Glutamatergic neuron (in vitro differentiated cells): ENCODE results near the gene HIPK3. TPM values are rescaled to one million over a fixed set of nuclear protein-coding genes. Genes with fewer than 3 reads are reported as not detected.
"Not testable (repeated sequence)": the region's sequence is repeated elsewhere in the genome, so short reads cannot be mapped to it uniquely, and the experiment has no call there.

Source experiments
- DNase-seq: peaks from one replicate; pipeline ENCODE4 v3.0.0; 2022
- H3K27ac Mint-ChIP-seq: one replicate; pipeline ENCODE4 v1.8.0; 2020; ENCODE audit warnings: mild to moderate bottlenecking, mixed read lengths, inconsistent platforms; ENCODE audit not compliant: unreplicated experiment
- H3K27me3 Mint-ChIP-seq: one replicate; pipeline ENCODE4 v1.8.0; 2020; ENCODE audit warnings: mild to moderate bottlenecking, moderate library complexity, mixed read lengths, inconsistent platforms; ENCODE audit not compliant: unreplicated experiment
- H3K36me3 Mint-ChIP-seq: one replicate; pipeline ENCODE4 v1.8.0; 2020; ENCODE audit warnings: mild to moderate bottlenecking, mixed read lengths, inconsistent platforms; ENCODE audit not compliant: unreplicated experiment
- H3K4me1 Mint-ChIP-seq: one replicate; pipeline ENCODE4 v1.8.0; 2020; ENCODE audit warnings: mild to moderate bottlenecking, low read depth, mixed read lengths, inconsistent platforms; ENCODE audit not compliant: unreplicated experiment
- H3K4me3 Mint-ChIP-seq: one replicate; pipeline ENCODE4 v1.8.0; 2020; ENCODE audit warnings: mild to moderate bottlenecking, mixed read lengths, inconsistent platforms; ENCODE audit not compliant: unreplicated experiment
- H3K9me3 Mint-ChIP-seq: one replicate; pipeline ENCODE4 v1.8.0; 2020; ENCODE audit warnings: mild to moderate bottlenecking, moderate library complexity, mixed read lengths, inconsistent platforms; ENCODE audit not compliant: unreplicated experiment
- total RNA-seq: library from RNA; stranded (reverse); fragmentation: NEBNext Ultra II Directional; extraction: Animal tissue kit (Norgen Biotek cat#: 25700); gene quantifications from one replicate; pipeline ENCODE4 v1.2.1, GENCODE V29; 2021; ENCODE audit not compliant: unreplicated experiment
- TF ChIP-seq, protein P1 (sequence below): fragments of 200-600 bp; sonication (generic); IDR thresholded peaks from one replicate; pipeline ENCODE4 v1.5.0; 2021; ENCODE audit not compliant: partially characterized antibody, unreplicated experiment

HIPK3 gene
- total RNA-seq, 1 donor from 2014 or later: 56.5 TPM

DNA sequence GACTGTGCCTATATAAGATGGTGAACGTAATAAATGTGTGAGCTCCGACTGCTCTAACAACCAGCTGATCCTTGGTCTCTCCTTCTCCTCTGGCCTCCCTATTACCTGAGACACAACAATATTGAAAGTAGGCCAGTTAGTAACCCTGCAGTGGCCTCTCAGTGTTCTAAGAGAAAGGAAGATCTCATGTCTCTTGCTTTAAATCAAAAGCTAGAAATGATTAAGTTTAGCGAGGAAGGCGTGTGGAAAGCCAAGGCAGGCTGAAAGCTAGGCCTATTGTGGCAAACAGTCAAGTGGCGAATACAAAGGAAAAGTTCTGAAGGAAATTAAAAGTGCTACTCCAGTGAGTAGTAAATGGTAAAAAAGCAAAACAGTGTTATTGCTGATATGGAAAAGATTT, 39.5 kb downstream of the HIPK3 start:
- Mint-ChIP-seq H3K9me3 (peaks cover 3% of the 10 kb centered on the region), H3K27me3 (peaks cover 1% of the 10 kb centered on the region), H3K4me1 (peaks cover 3% of the 10 kb centered on the region), H3K36me3 (peaks cover 5% of the 10 kb centered on the region), H3K4me3 (no peak overlapping the region), H3K27ac (no peak overlapping the region)
- DNase-seq: no peak
- TF ChIP-seq, protein P1, sequence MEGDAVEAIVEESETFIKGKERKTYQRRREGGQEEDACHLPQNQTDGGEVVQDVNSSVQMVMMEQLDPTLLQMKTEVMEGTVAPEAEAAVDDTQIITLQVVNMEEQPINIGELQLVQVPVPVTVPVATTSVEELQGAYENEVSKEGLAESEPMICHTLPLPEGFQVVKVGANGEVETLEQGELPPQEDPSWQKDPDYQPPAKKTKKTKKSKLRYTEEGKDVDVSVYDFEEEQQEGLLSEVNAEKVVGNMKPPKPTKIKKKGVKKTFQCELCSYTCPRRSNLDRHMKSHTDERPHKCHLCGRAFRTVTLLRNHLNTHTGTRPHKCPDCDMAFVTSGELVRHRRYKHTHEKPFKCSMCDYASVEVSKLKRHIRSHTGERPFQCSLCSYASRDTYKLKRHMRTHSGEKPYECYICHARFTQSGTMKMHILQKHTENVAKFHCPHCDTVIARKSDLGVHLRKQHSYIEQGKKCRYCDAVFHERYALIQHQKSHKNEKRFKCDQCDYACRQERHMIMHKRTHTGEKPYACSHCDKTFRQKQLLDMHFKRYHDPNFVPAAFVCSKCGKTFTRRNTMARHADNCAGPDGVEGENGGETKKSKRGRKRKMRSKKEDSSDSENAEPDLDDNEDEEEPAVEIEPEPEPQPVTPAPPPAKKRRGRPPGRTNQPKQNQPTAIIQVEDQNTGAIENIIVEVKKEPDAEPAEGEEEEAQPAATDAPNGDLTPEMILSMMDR: no peak

- H3K27ac Mint-ChIP-seq: no peak overlapping the region
These were observed 46.4 kb downstream of the HIPK3 start for GRCh38 chr11:33303541-33303940.

GRCh38 chr11:33306821-33307220, 49.6 kb downstream of the HIPK3 start:
- not testable (repeated sequence) for H3K27me3 Mint-ChIP-seq, H3K36me3 Mint-ChIP-seq, H3K4me3 Mint-ChIP-seq, H3K4me1 Mint-ChIP-seq, DNase-seq, H3K9me3 Mint-ChIP-seq, H3K27ac Mint-ChIP-seq

More at GRCh38 chr11:33303541-33303940, 46.4 kb downstream of the HIPK3 start:
- no peak for DNase-seq
- H3K4me1 Mint-ChIP-seq: peaks cover 7% of the 10 kb centered on the region
- H3K9me3 Mint-ChIP-seq: peaks cover 1% of the 10 kb centered on the region
- H3K27me3 Mint-ChIP-seq: no peaks in the 10 kb centered on the region
- no peaks in the 10 kb centered on the region for H3K36me3 Mint-ChIP-seq
- H3K4me3 Mint-ChIP-seq: no peak overlapping the region
- TF ChIP-seq, protein P1: no peak

DNA sequence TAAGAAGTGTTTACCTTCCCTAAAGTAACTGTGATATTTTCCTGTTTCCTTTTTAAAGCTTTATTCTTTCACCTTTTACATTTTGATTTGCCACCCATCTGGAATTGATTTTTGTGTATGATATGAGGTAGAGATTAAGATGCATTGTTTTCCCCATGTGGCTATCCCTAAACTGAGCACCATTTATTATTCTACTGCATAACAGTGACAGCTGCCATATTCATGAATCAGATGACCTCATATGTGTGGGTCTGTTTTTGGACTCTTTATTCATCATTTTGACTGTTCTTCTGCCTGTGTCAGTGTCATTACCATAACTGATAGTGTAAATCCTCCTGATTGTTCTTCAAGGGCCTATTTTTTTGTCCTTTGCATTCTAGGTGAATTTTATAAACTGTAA, 50.8 kb downstream of the HIPK3 start:
- H3K36me3 Mint-ChIP-seq: no peaks in the 10 kb centered on the region
- H3K27ac Mint-ChIP-seq: peak overlapping the region; percentile 56
- no peak for DNase-seq
- no peaks in the 10 kb centered on the region for H3K27me3 Mint-ChIP-seq
- TF ChIP-seq, protein P1: no peak
- no peak overlapping the region for H3K4me3 Mint-ChIP-seq
- H3K9me3 Mint-ChIP-seq: peaks cover 1% of the 10 kb centered on the region
- peaks cover 9% of the 10 kb centered on the region for H3K4me1 Mint-ChIP-seq

- no peak overlapping the region for H3K4me3 Mint-ChIP-seq
- H3K27ac Mint-ChIP-seq: no peak overlapping the region
- peaks cover 9% of the 10 kb centered on the region for H3K4me1 Mint-ChIP-seq
- peaks cover 1% of the 10 kb centered on the region for H3K9me3 Mint-ChIP-seq
- TF ChIP-seq, protein P1: no peak
- H3K36me3 Mint-ChIP-seq: no peaks in the 10 kb centered on the region
- no peaks in the 10 kb centered on the region for H3K27me3 Mint-ChIP-seq
- no peak for DNase-seq
These were observed 51.9 kb downstream of the HIPK3 start for GRCh38 chr11:33309118-33309517.
